Suppressor macrophage treated with lipopolysaccharide for 1 hour (primary cell): ENCODE results near the gene SLC25A48.
"Not testable (repeated sequence)": the region's sequence is repeated elsewhere in the genome, so short reads cannot be mapped to it uniquely, and the experiment has no call there.

Source experiments
- DNase-seq, 3 donors: peaks; one replicate each; pipeline ENCODE4 v3.0.0-alpha.2; 2020 to 2022

The SLC25A48 gene

GRCh38 chr5:135830384-135830700 is 4.1 kb upstream of the SLC25A48 start:
- DNase-seq = no peak

DNA sequence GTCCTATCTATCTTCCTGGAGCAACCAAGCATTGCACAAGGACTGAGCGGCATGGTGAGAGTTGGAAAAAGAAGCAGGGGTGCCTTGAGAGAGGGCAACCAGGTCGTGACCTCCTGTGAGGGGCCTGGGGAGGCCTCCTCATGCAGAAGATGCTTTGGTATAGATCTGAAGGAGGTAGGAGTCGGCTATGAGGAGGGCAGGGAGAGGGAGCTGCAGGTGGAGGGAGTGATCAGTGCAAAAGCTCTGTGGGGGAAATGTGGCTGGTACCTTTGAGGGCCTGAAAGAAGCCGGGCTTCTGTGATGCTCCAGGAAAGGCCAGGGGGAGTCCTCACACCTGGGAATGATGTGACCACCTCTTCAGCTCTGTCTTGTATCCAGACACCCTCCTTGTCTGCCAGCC is 3.6 kb upstream of the SLC25A48 start:
- DNase-seq = no peak

DNA sequence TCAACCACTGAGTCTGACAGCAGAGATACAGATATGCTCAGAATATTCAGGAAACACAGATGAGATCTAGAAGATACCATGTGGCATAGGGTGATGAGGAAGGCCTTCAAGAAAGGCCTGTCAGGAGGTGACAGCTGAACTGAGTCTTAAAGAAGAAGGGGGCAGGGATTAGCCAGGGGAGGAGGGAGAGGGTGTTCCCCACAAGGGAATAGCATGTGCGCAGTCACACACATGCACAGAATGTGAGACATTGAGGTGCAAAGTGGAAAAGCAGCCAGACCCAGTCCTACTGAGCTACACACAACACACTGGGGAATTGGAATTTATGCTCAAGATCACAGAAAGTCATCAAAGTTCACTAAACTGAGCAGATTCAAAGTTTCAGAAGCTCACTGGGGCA is 3.0 kb upstream of the SLC25A48 start:
- no peak for DNase-seq

GRCh38 chr5:135831851-135832555 is 2.5 kb upstream of the SLC25A48 start:
- DNase-seq = no peak

- no peak for DNase-seq
Measured at GRCh38 chr5:135832941-135833920, 1.2 kb upstream of the SLC25A48 start.

- DNase-seq = no peak
Measured at GRCh38 chr5:135833961-135834638, 363 bp upstream of the SLC25A48 start.

- no peak for DNase-seq
Measured at GRCh38 chr5:135835766-135836165, 1.3 kb downstream of the SLC25A48 start.

GRCh38 chr5:135838395-135838794 is 3.9 kb downstream of the SLC25A48 start:
- not testable (repeated sequence) for DNase-seq

GRCh38 chr5:135839566-135839965 is 5.1 kb downstream of the SLC25A48 start:
- peak; percentile 57 to 67 (median 65) for DNase-seq

- no peak for DNase-seq
Measured at GRCh38 chr5:135840959-135841358, 6.5 kb downstream of the SLC25A48 start.

DNA sequence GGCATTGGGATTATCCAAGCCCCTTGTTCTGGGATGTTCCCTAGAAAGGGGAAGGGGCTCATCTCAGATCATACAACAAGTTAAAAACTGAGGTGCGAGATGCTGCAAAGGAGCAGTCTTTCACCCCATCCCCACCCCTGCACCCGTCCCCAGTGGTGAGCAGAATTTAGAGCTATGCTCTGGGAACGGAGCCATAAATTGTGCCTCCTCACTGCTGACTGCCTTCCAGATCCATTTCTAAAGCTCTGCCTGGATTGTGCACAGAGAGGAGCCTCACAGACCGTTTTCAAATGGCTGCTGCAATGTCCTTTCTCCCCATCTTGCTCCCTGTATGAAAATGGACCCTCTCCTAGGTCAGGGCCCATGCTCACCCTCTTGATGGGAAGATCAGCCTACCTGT is 8.3 kb downstream of the SLC25A48 start:
- no peak for DNase-seq

GRCh38 chr5:135843571-135844337 is 9.3 kb downstream of the SLC25A48 start:
- DNase-seq = no peak

DNA sequence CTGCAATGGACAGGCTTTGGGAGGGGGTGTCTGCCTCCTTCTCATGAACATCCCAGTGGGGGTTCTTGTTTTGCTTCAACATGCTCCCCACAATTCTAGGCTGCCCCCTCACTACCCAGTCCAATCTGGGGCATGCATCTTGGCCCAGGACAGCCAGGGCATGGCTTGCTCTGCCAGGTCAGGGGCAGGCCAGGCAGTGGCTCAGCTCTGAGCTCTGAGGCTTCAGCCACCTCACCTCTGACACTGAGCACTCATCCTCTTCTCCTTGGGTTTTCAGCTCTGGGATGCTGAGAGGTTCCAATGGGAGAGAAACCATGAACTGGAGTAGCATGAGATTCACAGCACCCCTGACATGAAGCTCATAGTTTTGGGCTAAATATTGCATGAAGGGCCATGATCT is 11.8 kb downstream of the SLC25A48 start:
- DNase-seq = no peak

GRCh38 chr5:135847976-135848375 is 13.5 kb downstream of the SLC25A48 start:
- no peak for DNase-seq

GRCh38 chr5:135850231-135850630 is 15.8 kb downstream of the SLC25A48 start:
- DNase-seq = no peak

DNA sequence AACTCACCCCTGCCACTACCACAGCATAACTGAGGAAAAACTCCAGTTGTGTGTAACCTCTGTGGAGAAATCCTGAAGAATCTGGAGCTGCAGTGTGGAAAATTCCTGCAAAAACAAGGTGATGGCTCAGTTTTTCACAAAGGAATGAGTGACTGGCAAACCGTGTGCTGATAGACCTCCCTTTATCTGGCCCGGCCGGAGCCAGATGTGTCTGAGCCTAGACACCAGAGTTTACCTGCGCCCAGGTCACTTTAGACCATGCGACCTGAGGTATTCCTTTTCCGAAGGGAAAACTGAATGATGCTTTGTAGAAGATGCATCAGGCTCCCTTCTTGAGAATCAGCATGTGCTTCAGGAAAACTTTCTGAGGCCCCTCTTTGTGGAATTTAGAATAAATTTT is 16.2 kb downstream of the SLC25A48 start:
- DNase-seq = no peak

GRCh38 chr5:135851186-135851914 is 16.9 kb downstream of the SLC25A48 start:
- DNase-seq = no peak

DNA sequence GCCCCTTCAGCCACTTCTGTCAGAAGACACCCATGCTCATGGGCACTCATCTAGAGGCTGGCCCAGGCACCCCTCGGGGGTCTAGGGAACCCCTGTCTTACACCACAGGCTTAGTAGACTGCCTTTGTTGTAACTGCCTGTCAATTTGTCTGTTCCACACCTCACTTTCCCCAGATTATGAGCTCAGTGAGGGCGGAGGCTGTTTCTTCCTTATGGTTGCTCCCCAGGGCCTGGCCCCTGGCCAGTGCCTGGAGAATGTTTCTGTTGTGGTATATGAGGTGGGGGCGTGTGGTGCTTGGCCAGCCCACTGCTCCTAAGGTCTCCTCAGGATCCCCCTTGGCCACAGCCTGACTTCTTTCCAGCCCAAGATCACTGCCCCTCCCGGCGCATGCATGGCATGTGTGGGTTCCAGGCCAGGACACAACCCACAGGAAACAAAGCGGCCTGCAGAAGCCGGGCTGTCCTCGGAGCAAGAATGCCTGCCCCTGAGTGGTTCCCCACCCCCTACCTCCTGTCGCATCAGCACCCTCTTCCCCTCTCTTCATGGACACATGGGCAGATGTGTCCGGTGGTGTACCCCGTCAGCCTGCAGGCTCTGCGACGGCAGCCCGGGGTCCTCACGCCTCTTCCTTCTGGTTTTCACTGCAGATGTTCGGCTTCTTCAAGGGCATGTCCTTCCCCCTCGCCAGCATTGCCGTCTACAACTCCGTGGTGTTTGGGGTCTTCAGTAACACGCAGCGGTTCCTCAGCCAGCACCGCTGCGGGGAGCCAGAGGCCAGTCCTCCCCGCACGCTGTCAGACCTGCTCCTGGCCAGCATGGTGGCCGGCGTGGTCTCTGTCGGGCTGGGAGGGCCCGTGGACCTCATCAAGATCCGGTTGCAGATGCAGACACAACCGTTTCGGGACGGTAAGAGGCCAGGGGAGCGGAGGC is 17.7 kb downstream of the SLC25A48 start:
- no peak for DNase-seq

DNA sequence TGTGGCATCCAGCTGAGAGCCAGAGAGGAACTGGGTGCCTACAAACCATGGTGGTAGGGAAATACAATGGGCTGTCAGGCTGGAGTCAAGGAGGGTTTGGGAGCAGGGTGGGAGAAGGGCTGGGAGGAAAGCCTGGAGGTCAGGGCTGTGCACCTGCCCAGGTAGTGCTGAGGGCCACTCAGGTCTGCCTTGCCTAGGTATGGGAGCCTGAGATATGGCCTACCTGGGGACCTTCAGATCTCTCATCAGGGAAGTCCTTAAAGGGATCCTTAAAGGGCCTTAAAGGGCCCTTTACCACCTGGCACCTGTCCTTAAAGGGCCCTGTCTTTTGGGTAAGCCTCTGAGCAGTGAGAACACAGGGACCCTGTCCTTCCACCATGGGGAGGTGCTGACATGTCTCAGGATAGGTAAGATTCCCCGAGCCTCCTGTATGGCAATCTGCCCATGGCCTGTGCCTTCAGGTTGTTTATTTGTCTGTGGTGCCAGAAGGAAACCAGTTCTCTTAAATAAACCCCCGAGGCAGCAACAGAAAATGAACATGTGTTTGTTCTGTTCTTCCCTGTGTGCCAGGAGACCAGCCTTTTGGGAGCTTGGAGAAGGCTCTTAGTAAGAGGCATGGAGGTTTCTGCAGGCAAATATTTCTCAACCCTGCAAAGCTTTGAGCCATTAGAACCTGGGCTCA is 23.3 kb downstream of the SLC25A48 start:
- DNase-seq = no peak

DNA sequence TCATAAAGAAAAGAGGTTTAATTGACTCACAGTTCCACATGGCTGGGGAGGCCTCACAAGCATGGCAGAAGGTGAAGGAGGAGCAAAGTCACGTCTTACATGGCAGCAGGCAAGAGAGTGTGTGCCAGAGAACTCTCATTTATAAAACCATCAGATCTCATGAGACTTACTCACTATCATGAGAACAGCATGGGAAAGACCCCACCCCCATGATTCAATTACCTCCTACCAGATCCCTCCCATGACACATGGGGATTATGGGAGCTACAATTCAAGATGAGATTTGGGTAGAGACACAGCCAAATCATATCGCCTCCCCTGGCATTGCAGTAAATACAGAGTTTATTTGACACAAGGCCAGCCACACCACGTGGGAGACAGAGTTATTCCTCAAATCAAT is 24.7 kb downstream of the SLC25A48 start:
- peak; percentile 55 to 64 (median 62) for DNase-seq
